ENCODE data around the gene TTC33. TPM values are rescaled to one million over a fixed set of nuclear protein-coding genes. Genes with fewer than 3 reads are reported as not detected.

TTC33 gene
- total and polyA plus RNA-seq, 12 donors: 6.4 to 20.1 (median 17.5) TPM

- Histone ChIP-seq H3K4me3 (no peak overlapping the region), H3K36me3 (no peaks in the 10 kb centered on the region), H3K9me3 (peaks cover 0 to 7% (median 0%) of the 10 kb centered on the region in 11 donors), H3K4me1 (peaks cover 0 to 14% (median 8%) of the 10 kb centered on the region in 9 donors), H3K27ac (no peak overlapping the region), H3K27me3 (no peaks in the 10 kb centered on the region)
- intact Hi-C loops (cut with DNase I): loop anchor here in 1 of 10 donors (5.0 kb wide), 1 partner anchor 42 kb away; no protein-coding TSS in a partner anchor
- no peak for ATAC-seq
- TF ChIP-seq CTCF (IDR thresholded peaks at IDR 0.05): no peak
- whole genome bisulfite sequencing, 2 donors: 0% methylated on average over 1 of the region's 1 CpG
- no peak for DNase-seq
These were observed 206.1 kb downstream of the TTC33 start for GRCh38 chr5:40549616-40550015.

- H3K27ac ChIP-seq: no peak overlapping the region
- no peak for TF ChIP-seq CTCF (IDR thresholded peaks at IDR 0.05)
- 56 to 69% methylated on average over 3 of the region's 3 CpGs for whole genome bisulfite sequencing, 2 donors
- H3K36me3 ChIP-seq: no peaks in the 10 kb centered on the region
- H3K9me3 ChIP-seq: peaks cover 0 to 7% (median 0%) of the 10 kb centered on the region in 11 donors
- intact Hi-C loops (cut with DNase I): no loop called here
- no peak for DNase-seq
- H3K27me3 ChIP-seq: no peaks in the 10 kb centered on the region
- ATAC-seq: no peak
- H3K4me1 ChIP-seq: peaks cover 0 to 14% (median 8%) of the 10 kb centered on the region in 9 donors
- H3K4me3 ChIP-seq: no peak overlapping the region
These were observed 207.7 kb downstream of the TTC33 start for GRCh38 chr5:40547994-40548575.

GRCh38 chr5:40547557-40547956, 208.2 kb downstream of the TTC33 start:
- Histone ChIP-seq H3K4me1 (peaks cover 0 to 13% (median 6%) of the 10 kb centered on the region in 9 donors), H3K27ac (no peak overlapping the region), H3K9me3 (peaks cover 0 to 11% (median 0%) of the 10 kb centered on the region in 11 donors), H3K4me3 (no peak overlapping the region), H3K36me3 (no peaks in the 10 kb centered on the region), H3K27me3 (no peaks in the 10 kb centered on the region)
- DNase-seq (no peak), ATAC-seq (no peak)
- 92 to 97% methylated on average over 4 of the region's 4 CpGs for WGBS, 2 donors
- intact Hi-C loops (cut with DNase I): no loop called here
- TF ChIP-seq CTCF (IDR thresholded peaks at IDR 0.05): no peak

GRCh38 chr5:40540301-40540700, 215.5 kb downstream of the TTC33 start:
- no peak for TF ChIP-seq CTCF (IDR thresholded peaks at IDR 0.05)
- intact Hi-C loops (cut with DNase I): no loop called here
- ATAC-seq (no peak), DNase-seq (no peak)
- Histone ChIP-seq H3K36me3 (no peaks in the 10 kb centered on the region), H3K9me3 (peaks cover 0 to 7% (median 0%) of the 10 kb centered on the region in 11 donors), H3K27ac (no peak overlapping the region), H3K27me3 (no peaks in the 10 kb centered on the region), H3K4me3 (no peak overlapping the region), H3K4me1 (no peaks in the 10 kb centered on the region)

All from heart right ventricle (tissue), 16 donors.